Esophagus squamous epithelium (tissue), 5 donors: ENCODE data around the gene GEMIN4. TPM values are rescaled to one million over a fixed set of nuclear protein-coding genes. Genes with fewer than 3 reads are reported as not detected.
"Not testable (repeated sequence)": the region's sequence is repeated elsewhere in the genome, so short reads cannot be mapped to it uniquely, and the experiment has no call there.

Experiments
- DNase-seq: peaks from one replicate; lab custom pipeline; 2025; lab: John Stamatoyannopoulos, UW
- H3K27ac ChIP-seq, 4 donors: fragments of 200-600 bp; sonication (generic); one replicate each; pipeline ENCODE4 v1.5.1; 2016 to 2019; ENCODE audit warnings: mild to moderate bottlenecking in 1 of 4
- H3K27me3 ChIP-seq, 4 donors: fragments of 200-600 bp; sonication (generic); 1 replicate in 3 of 4; 2 replicates in 1 of 4; pipeline versions ENCODE4 v1.5.1 to v1.6.0; 2017 to 2021; ENCODE audit warnings: antibody characterized with exemption in 1 of 4
- H3K36me3 ChIP-seq, 3 donors: fragments of 200-600 bp; sonication (generic); one replicate each; pipeline ENCODE4 v1.5.1; 2016 to 2019
- H3K4me1 ChIP-seq, 3 donors: fragments of 200-600 bp; sonication (generic); one replicate each; pipeline ENCODE4 v1.5.1; 2017 to 2019
- H3K4me3 ChIP-seq, 4 donors: fragments of 200-600 bp; sonication (generic); 1 replicate in 3 of 4; 2 replicates in 1 of 4; pipeline ENCODE4 v1.5.1; 2016 to 2019; ENCODE audit warnings: mild to moderate bottlenecking in 2 of 4, moderate library complexity in 1 of 4
- H3K9me3 ChIP-seq, 3 donors: fragments of 200-600 bp; sonication (generic); one replicate each; pipeline ENCODE4 v1.5.1; 2016 to 2019
- CTCF ChIP-seq, 6 experiments: fragments of 450-650 bp in 4 of 6; fragments of 200-600 bp in 2 of 6; sonication (generic) in 2 of 6; IDR thresholded peaks; one replicate each; pipeline ENCODE4 v1.5.1; 2016 to 2019; ENCODE audit warnings: antibody characterized with exemption in 6 of 6, mild to moderate bottlenecking in 4 of 6, moderate library complexity in 4 of 6
- POLR2A ChIP-seq, 4 donors: fragments of 450-650 bp; IDR thresholded peaks; one replicate each; pipeline ENCODE4 v1.6.1; 2017; ENCODE audit warnings: antibody characterized with exemption in 4 of 4, mild to moderate bottlenecking in 4 of 4, moderate library complexity in 3 of 4
- WGBS, 2 donors: methylation state at CpG; one replicate each; pipeline ENCODE4 v1.1.5; 2018; 5-methylcytosine and 5-hydroxymethylcytosine counted together
- intact Hi-C: fragments of 100-400 bp; cut with DNase I; formaldehyde crosslinking; loops from one replicate; pipeline ENCODE4 v1.15.0; 2022
- total RNA-seq, 4 donors: library from RNA; depleted of rRNA; stranded (reverse); fragments of >200 nt; gene quantifications; one replicate each; pipeline ENCODE4 v1.1.0, GENCODE V29; 2016
- donor health status: DM: yes; HTN: yes; CAD: no.

GEMIN4 gene
- total RNA-seq, 4 donors from 2014 or later: 16.6 to 33.0 (median 20.1) TPM

GRCh38 chr17:789160-789840, 37.2 kb upstream of the GEMIN4 start:
- Histone ChIP-seq H3K4me1 (peaks cover 5 to 75% (median 7%) of the 10 kb centered on the region in 3 donors), H3K27me3 (no peaks in the 10 kb centered on the region), H3K4me3 (peak overlapping the region in 2 of 4 donors; percentile 9 to 16), H3K9me3 (no peaks in the 10 kb centered on the region), H3K36me3 (peaks cover 0 to 60% (median 12%) of the 10 kb centered on the region in 3 donors), H3K27ac (peak overlapping the region; percentile 85 to 95 (median 87))
- no peak for DNase-seq
- 49 to 50% methylated on average over 14 of the region's 14 CpGs for WGBS, 2 donors
- intact Hi-C loops: no loop called here
- no peak for TF ChIP-seq CTCF (IDR thresholded peaks at IDR 0.05)
- no peak for TF ChIP-seq POLR2A (IDR thresholded peaks at IDR 0.05)

GRCh38 chr17:788551-788950, 36.5 kb upstream of the GEMIN4 start:
- DNase-seq: no peak
- no peaks in the 10 kb centered on the region for H3K9me3 ChIP-seq
- peak overlapping the region; percentile 85 to 95 (median 87) for H3K27ac ChIP-seq
- TF ChIP-seq CTCF (IDR thresholded peaks at IDR 0.05) (no peak), POLR2A (IDR thresholded peaks at IDR 0.05) (no peak)
- intact Hi-C loops: no loop called here
- H3K4me3 ChIP-seq: no peak overlapping the region
- H3K27me3 ChIP-seq: no peaks in the 10 kb centered on the region
- WGBS, 2 donors: 0 to 55% methylated on average over 1 to 2 of the region's 4 CpGs
- peaks cover 10 to 75% (median 12%) of the 10 kb centered on the region in 3 donors for H3K4me1 ChIP-seq
- peaks cover 0 to 60% (median 12%) of the 10 kb centered on the region in 3 donors for H3K36me3 ChIP-seq

- no peaks in the 10 kb centered on the region for H3K9me3 ChIP-seq
- no peak for DNase-seq
- intact Hi-C loops: no loop called here
- WGBS, 2 donors: 86 to 94% methylated on average over 12 of the region's 12 CpGs
- peaks cover 18 to 77% (median 20%) of the 10 kb centered on the region in 3 donors for H3K4me1 ChIP-seq
- no peaks in the 10 kb centered on the region for H3K27me3 ChIP-seq
- no peak for TF ChIP-seq CTCF (IDR thresholded peaks at IDR 0.05)
- no peak for TF ChIP-seq POLR2A (IDR thresholded peaks at IDR 0.05)
- no peak overlapping the region for H3K4me3 ChIP-seq
- H3K27ac ChIP-seq: peak overlapping the region in 3 of 4 donors; percentile 85 to 95 (median 85)
- H3K36me3 ChIP-seq: peaks cover 0 to 58% (median 12%) of the 10 kb centered on the region in 3 donors
These were observed 35.7 kb upstream of the GEMIN4 start for GRCh38 chr17:787641-788221.

GRCh38 chr17:785901-786300, 33.8 kb upstream of the GEMIN4 start:
- 93 to 96% methylated on average over 5 to 7 of the region's 7 CpGs for WGBS, 2 donors
- H3K27me3 ChIP-seq, H3K4me3 ChIP-seq, H3K27ac ChIP-seq, DNase-seq, intact Hi-C loops, H3K9me3 ChIP-seq: not testable (repeated sequence)
- peaks cover 26 to 68% (median 27%) of the 10 kb centered on the region in 3 donors for H3K4me1 ChIP-seq
- peaks cover 0 to 42% (median 0%) of the 10 kb centered on the region in 3 donors for H3K36me3 ChIP-seq

GRCh38 chr17:784143-784542, 32.1 kb upstream of the GEMIN4 start:
- intact Hi-C loops: no loop called here
- Histone ChIP-seq H3K4me3 (no peak overlapping the region), H3K4me1 (peaks cover 27 to 59% (median 28%) of the 10 kb centered on the region in 3 donors), H3K9me3 (no peaks in the 10 kb centered on the region), H3K27me3 (no peaks in the 10 kb centered on the region), H3K27ac (peak overlapping the region in 2 of 4 donors; percentile 49 to 97), H3K36me3 (peaks cover 0 to 33% (median 0%) of the 10 kb centered on the region in 3 donors)
- no peak for TF ChIP-seq POLR2A (IDR thresholded peaks at IDR 0.05)
- TF ChIP-seq CTCF (IDR thresholded peaks at IDR 0.05): no peak
- no peak for DNase-seq
- WGBS, 2 donors: 44 to 58% methylated on average over 3 of the region's 3 CpGs
